ENCODE measurements around the gene TMX2. TPM values are rescaled to one million over a fixed set of nuclear protein-coding genes. Genes with fewer than 3 reads are reported as not detected.
"Not testable (repeated sequence)": the region's sequence is repeated elsewhere in the genome, so short reads cannot be mapped to it uniquely, and the experiment has no call there.

TMX2 gene
- total RNA-seq, 1 donor from 2014 or later: 53.2 TPM

DNA sequence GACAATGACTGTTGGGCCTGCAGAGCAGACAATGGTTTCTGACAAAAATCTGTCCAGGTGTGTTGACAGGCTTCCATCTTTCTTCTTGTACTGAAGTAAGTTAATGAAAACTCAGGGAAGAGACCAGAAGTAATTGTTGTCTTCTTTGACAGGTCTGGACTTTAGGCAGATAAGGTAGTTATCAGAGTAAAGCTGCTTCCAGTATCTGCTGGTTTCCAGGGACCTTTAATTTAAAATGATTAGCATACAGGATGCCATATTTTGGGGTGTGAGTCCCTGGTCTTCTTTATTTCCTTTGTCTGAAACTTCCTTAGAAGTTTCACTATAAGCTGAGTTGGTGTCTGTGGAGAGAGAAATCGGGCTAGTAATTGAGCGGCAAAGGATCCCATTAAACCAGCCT lies 1.4 kb downstream of the TMX2 start:
- no peak for DNase-seq (ENCODE audit: low read depth, low spot score)

DNA sequence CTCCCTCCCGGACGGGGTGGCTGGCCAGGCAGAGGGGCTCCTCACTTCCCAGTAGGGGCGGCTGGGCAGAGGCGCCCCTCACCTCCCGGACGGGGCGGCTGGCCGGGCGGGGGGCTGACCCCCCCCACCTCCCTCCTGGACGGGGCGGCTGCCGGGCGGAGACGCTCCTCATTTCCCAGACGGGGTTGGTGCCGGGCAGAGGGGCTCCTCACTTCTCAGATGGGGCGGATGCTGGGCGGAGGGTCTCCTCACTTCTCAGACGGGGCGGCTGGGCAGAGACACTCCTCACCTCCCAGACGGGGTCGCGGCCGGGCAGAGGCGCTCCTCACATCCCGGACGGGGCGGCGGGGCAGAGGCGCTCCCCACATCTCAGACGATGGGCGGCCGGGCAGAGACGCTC lies 4.3 kb downstream of the TMX2 start:
- DNase-seq (ENCODE audit: low read depth, low spot score): not testable (repeated sequence)

DNA sequence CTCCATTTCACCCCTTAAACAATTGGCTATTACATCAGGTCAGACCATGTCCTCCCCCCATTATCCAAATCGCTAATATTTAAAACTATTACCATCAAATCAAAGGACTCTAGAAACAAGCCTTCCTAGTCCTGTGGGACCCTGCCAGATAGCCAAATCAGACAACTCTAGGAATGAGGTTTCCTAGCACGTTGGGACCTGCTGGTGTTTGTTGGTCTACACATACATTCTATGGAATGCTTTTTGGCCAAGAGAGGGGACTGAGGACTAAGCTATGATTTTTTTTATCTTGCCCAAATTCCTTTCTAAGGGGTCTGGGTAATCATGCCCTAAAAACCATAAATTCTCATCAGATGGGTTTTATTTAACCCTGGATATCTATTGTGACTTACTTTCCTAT lies 14.8 kb downstream of the TMX2 start:
- no peak for DNase-seq (ENCODE audit: low read depth, low spot score)

DNA sequence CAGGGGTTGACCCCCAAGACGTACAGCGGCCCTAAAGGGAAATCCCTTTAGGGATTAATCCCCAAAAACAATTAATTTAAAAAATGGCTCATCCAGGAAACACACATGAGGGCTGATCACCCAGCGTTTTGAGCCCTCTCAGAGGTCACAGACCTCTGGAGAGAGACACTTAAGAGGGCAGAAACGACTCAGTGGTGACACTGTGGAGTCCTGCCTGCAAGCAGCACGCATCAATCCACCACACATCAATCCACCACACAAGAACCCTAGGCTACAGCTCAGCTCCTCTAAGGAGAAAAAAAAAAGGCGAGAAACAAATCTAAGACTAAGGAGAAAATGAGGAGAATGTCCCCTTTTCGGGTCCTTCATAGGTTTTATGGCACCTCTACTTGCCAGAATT lies 16.4 kb downstream of the TMX2 start:
- DNase-seq (ENCODE audit: low read depth, low spot score): no peak

DNA sequence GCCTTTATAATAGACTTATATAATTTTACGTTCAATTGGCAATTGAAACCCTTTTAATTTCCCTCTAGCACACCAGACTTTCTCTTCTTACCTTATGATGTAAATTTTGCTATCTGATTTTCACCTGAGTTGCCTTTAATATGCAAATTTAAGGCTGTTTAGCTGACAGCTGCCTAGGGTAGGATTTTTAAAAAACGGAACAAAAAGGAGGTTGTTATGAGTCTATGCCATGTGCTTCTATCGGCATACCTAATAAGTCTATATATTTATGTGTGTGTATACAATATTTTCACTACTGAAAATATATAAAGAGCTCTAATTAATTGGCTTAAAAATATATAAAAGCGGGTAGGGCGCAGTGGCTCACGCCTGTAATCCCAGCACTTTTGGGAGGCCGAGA lies 17.1 kb downstream of the TMX2 start:
- no peak for DNase-seq (ENCODE audit: low read depth, low spot score)

DNA sequence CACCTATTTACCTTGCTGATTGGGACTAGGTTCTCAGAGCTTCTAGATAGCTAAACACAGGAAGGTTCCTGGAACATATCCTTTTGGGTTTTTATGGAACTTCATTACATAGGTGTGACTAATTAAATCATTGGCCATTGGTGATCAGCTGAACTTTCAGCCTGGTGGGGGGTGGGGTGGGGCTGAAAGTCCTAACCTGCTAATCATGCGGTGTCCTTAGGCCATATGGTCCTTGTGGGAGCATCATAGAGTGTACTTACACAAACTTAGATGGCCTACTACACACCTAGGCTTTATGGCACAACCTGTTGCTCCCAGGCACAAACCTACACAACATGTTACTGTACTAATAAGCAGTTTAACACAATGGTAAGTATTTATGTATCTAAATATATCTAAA lies 20.3 kb downstream of the TMX2 start:
- no peak for DNase-seq (ENCODE audit: low read depth, low spot score)

DNA sequence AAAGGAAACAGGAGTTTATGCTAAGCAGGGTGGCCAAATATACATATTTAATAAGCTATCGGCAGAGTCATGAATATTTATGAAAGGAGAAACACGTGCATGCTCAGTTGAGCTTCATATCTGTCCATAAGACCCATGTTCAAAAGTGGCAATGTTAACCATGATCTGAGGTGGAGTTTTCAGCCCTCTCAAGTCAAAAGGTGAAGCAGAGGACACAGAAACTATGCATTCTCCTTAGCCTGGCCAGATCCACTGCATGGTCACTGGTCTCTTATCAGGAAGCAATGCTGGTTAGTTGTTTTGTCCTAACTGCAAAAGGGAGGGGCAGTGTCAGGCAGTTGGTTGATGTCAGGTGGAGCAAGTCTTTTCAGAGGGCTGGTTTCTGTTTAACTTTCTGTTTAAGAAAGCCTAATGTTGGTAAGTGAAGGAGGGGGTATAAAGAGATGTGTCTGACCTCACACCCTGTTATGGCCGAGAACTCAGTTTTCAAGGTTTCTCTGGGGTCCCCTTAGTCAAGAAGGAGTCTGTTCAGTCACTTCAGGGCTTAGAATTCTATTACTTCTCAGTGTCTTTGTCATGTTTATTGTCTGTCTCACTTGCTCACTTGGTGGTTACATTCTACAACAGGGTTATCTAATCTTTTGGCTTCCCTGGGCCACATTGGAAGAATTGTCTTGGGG lies 23.4 kb downstream of the TMX2 start:
- no peak for DNase-seq (ENCODE audit: low read depth, low spot score)

DNA sequence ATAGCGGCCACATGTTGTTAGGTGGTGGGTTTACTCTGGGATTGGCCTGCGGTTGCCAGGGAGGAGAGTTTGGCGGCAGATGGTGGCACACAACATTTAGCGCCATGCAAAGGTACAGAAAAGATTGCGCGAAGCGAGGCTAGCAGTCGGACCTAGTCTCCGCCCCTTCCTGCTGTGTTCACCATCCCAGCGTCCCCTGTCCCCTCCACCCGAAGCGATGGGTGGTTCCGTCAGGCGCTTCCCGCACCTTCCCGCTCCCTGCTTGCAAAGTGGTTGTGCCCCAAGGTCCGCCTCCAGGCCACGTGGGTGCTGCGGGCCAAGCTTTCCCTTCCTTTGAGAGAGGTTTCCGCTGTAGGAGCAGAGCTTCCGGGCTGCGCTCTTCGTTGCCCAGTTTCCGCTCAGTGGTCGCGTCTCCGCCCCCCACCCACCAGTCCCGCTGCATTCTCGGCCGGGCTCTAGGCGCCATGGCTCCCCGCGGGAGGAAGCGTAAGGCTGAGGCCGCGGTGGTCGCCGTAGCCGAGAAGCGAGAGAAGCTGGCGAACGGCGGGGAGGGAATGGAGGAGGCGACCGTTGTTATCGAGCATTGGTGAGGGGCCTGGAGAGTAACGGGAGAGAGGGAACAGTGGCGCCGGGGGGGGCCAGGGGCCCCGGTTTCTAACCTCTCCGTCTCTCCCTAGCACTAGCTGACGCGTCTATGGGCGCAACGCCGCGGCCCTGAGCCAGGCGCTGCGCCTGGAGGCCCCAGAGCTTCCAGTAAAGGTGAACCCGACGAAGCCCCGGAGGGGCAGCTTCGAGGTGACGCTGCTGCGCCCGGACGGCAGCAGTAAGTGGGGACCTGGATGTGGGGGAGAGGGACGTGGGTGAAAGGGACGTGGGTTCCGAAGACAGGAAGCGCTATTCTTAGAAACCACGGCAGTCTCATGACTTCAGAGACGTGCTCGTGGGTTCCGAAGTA lies 29.0 kb downstream of the TMX2 start, which contains the start of gene SELENOH:
TSS of gene SELENOH (plus strand) at position 360 of the 955 bp plus-strand sequence. CDS start at position 465, 105 bp downstream.
- peak; percentile 93 for DNase-seq (ENCODE audit: low read depth, low spot score)

DNA sequence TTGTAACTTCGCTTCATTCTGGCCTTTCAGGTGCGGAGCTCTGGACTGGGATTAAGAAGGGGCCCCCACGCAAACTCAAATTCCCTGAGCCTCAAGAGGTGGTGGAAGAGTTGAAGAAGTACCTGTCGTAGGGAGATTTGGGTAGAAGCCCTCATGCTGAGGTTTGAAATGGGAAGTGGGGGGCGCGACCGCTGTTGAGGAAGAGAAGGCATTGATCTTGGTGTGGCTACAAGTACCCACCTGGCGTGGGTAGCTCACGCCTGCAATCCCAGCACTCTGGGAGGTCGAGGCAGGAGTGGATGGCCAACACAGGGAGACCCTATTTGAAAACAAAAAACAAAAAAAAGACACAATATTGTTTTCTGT lies 29.7 kb downstream of the TMX2 start:
- no peak for DNase-seq (ENCODE audit: low read depth, low spot score)

DNA sequence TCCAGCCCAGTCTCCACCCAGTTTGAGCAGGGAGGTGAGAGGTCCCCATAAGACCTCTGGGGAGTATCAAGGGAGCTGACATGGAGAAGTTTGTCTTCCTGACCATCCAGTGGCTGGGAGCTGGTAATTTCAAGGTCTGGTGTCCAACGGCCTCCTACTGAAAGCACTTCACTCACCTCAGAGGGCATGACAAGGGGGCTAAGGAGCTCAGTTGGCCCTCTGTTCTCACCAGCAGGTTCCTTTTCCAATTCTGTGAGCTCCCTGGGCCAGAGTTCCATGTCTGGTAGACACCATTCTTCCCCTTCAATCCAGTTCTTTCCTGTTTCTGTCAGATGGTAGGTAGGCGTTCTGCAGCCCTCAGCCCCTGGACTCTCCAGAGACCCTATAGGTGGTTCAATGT lies 32.0 kb downstream of the TMX2 start:
- DNase-seq (ENCODE audit: low read depth, low spot score): no peak

DNA sequence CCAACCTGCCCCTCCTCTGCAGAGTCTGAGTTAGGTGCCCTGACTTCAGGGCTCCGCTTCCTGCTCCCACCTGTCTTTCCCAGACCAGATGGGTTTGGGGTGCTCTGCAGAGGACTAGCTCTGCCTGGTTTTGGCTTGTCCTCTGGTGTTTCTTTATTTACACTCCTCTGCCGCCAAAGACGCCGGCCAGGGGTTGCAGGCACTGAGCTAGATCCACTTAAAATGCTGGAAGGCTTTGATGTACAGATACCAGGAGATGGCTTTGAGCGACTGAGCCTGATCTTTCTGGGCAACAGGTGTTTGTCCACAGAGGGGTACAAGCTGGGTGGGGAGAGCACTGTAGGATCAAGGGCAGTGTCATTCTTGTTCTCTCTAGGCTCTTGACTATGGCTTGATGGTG lies 32.8 kb downstream of the TMX2 start:
- DNase-seq (ENCODE audit: low read depth, low spot score): no peak

DNA sequence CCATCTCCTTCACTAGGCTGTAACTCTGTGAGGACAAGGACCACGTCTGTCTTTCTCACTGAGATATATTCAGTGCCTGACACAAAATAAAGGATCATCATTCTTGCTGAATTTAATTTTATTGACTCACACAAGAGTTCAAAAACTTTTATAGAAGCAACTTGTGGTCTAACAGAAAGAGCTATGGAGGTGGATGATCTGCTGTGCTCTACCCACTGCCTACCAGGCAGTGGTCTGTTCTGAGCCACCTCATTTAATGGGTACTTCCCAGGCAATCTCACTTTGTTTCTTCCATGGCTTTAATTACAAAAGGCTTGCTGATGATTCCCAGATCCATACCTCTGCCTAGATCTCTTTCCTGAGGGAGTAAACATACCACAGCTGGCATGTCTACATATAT lies 34.5 kb downstream of the TMX2 start:
- DNase-seq (ENCODE audit: low read depth, low spot score): no peak

DNA sequence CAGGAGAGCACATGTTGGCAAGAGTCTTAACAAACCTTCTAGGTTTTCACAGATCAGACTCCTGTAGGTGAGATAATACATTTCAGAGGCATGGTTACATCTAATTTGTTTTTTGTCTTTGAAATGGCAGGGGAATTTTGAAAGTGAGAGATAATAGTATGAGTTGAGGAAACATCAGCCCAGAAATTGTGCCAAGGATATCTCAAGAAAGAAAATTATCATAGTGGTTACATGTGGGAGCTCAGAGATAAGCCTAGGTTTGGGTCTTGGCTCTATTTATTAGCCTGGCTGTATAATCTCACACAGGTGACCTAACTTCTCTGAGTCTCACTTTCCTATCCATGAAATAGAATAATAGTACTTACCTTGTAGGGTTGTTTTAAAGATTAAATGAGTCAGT lies 38.8 kb downstream of the TMX2 start:
- no peak for DNase-seq (ENCODE audit: low read depth, low spot score)

DNA sequence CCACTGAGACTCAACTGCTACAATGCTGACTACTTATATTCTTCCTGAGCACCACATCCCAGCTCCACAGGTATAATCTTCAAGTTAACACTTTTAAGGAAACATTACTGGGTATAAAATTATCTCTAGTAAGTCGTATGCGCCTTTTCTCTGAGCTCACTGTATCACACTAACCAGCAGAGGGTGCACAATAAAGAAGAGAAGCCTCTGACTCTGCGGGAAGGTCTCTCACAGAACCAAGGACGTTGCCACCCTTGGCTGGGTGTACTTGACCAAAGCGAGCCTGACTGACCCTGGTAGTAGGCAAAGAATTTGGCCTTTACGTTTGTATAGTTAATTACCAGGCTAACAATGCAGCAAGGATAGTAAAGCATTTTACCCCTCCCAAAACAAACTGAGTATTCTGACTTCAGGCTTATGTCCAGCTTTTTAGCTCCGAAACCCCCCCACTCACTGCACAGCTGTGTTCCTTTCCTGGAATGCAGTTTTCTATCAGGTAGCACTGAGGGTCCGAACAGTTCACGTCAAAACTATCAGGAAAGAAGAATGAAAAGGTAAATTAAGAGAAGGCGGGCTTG lies 39.4 kb downstream of the TMX2 start, which contains the start of gene BTBD18:
TSS of gene BTBD18 (minus strand) at position 144 of the 578 bp plus-strand sequence. CDS start 631 bp downstream, outside the sequence.
- DNase-seq (ENCODE audit: low read depth, low spot score): no peak

DNA sequence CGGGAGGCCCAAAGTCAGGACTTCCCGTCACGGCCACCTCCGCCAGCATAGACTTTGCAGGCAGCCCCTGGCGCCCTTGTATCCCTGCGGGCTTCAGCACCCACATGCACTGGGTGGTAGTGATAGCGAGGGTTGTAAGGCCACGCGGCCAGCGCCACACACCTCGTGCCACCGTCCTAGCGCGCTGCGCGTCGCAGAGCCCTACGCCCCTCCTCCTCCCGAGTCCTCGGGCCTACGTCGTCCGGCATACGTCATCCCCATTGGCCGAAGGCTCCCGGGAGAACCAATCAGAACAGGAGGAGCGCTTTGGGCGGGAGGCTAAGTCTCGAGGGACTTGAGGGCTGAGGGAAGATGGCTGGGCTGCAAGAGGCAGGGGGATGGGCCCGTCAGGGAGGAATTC lies 40.6 kb downstream of the TMX2 start:
- DNase-seq (ENCODE audit: low read depth, low spot score): no peak

DNA sequence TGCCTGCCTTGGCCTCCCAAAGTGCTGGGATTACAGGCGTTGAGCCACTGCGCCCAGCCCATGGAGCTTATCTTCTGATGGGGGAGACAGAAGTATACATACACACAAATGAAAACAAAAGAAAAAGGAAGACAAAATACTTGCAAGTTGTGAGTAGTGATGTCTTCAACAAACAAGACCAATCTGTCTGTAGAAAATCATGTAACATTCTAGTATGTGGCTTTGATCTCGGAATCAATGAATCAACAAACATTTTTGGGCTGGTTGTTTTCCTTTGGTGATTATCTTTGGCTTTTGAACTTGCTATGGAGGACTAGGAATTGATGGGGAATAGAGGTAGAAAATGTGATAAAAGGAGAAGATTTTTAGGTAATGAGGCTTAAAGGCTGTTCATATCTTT lies 45.8 kb downstream of the TMX2 start:
- DNase-seq (ENCODE audit: low read depth, low spot score): no peak

DNA sequence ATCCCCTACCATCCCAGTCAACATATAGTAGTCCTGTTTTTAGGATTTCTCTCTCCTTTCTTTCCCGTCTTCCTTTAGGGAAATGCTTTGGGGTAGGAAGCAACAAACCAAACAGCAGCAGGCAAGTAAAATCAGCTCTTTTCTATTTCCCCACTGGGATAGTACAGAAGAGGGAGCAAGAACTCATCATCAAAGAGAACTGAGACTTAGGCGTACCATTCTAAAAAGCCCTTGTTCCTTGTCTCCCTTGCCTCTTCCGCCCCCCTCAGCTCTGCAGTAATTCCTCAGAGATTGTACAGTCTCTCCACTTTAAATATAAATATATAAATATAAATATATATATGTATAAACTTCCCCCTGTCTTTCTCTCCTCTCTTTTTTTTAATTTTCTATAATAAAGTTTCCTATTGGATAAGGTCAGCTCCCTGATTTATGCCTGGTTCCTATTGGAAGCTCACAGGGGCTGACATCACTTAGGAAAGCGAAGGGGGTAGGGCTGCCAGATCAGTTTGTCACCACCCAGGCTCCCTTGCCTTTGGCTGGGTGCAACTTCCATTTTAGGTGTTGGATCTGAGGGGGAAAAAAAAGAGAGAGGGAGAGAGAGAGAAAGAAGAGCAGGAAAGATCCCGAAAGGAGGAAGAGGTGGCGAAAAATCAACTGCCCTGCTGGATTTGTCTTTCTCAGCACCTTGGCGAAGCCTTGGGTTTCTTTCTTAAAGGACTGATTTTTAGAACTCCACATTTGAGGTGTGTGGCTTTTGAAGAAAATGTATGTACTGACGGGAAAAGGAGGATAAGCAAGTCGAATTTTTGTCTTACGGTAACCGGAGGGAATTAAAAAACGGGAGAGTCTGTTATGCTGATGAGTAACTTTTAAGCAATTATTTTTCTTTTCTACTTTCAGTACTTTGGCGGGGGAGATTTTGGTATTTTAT lies 49.2 kb downstream of the TMX2 start, which contains the start of gene CTNND1:
TSS of gene CTNND1 (plus strand) at position 502 of the 934 bp plus-strand sequence. CDS start 29,677 bp downstream, outside the sequence.
- peak; percentile 94 for DNase-seq (ENCODE audit: low read depth, low spot score)

DNA sequence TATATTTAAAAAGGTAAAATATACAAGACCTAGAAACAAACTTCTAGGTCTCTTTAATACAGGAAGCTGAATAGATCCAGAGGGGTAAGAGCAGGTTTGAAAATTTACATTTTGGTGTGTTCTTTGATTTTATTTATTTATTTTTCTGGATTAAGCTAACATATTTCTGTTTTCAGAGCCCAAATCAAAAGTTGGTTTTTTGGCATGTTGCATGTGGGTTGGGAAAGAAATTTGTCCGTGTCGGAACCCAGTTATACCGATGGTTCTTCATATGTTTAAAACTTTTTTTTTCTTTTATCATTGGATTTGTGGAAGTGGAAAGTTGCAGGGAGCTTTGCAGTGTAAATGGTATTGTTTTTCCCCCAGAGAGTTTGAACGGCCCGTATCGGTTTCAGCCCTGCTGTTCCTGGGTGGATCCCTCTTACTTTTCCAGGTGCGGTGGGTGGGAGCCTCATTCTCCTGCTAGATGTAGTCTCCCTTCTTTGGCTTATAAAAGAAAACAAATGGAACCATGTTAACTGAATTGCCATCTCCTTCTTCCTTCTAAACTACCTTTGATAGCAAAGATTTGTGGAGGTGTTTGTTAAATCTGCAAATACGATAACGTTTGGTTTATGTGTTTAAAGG lies 50.0 kb downstream of the TMX2 start:
- DNase-seq (ENCODE audit: low read depth, low spot score): no peak

DNA sequence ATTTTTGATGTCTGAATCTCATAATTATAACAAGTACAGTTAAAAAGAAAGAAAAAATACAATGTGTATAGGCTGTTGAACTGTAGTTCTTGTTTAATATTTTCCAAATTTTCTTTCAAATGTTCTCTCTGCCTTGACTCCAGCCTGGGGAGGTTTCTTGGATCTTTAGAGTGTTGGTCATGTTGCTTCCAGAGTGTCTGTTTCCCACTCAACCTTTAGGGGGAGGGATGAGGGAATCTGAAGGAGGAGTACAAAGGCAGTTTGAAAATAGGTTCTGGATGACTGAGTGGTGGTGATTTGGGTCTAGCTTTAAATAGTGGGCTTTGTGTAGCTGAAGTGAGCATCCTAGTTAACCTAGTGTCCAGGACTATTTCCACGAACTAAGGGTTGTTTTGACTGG lies 51.2 kb downstream of the TMX2 start:
- DNase-seq (ENCODE audit: low read depth, low spot score): no peak

DNA sequence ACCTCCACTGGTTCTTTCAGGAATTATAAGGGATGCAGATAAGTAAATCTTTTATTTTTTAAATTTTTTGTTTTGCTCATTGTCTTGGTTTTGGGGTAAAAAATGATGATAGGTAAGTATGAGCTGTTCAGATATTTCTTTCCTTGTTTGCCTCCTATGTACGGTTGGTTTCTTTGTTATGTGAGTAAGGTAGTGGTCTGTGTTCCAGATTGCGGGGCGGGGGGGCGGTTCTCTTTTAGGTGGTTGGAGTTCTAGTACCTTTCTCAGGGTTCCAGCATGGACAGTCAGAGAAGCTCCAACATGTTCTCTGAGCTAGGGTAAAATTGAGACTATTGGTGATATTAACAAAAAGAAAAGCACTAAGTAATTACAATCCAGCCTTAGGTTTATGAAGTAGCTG lies 51.6 kb downstream of the TMX2 start:
- DNase-seq (ENCODE audit: low read depth, low spot score): no peak

All from pulmonary artery endothelial cell (primary cell).